Brain microvascular endothelial cell (primary cell): ENCODE results near the gene TMEM187.

Source experiments
- DNase-seq: peaks from one replicate; pipeline ENCODE4 v3.0.0-alpha.2; 2020
- H3K27ac ChIP-seq: fragments of 250-450 bp; sonication (Bioruptor Pico); 2 replicates; pipeline ENCODE4 v1.5.1; 2020; ENCODE audit warnings: mild to moderate bottlenecking, moderate library complexity
- H3K27me3 ChIP-seq: fragments of 250-450 bp; sonication (Bioruptor Pico); replicated peaks from 2 replicates; pipeline ENCODE4 v1.5.1; 2020; ENCODE audit warnings: mild to moderate bottlenecking
- H3K36me3 ChIP-seq: fragments of 250-450 bp; sonication (Bioruptor Pico); replicated peaks from 2 replicates; pipeline ENCODE4 v1.5.1; 2020; ENCODE audit warnings: mild to moderate bottlenecking
- H3K4me3 ChIP-seq: 2 replicates; pipeline ENCODE4 v1.5.1; 2011; ENCODE audit warnings: low read depth, mild to moderate bottlenecking, control low read depth, low read length, moderate library complexity
- CTCF ChIP-seq: IDR thresholded peaks from 2 replicates; pipeline ENCODE4 v1.5.1; 2011; ENCODE audit warnings: low read depth, mild to moderate bottlenecking, moderate library complexity, low read length, control low read depth, inconsistent platforms; ENCODE audit errors: missing control alignments
- in situ Hi-C: cut with HindIII; loops from 2 replicates; pipeline ENCODE4 v1.10.0; 2017; ENCODE audit warnings: low sequenced_read_pairs, low pct_ligation_motif_present

Gene TMEM187

GRCh38 chrX:154032653-154033052 is 60.1 kb downstream of the TMEM187 start:
- H3K27ac ChIP-seq = no peak overlapping the region
- in situ Hi-C loops = no loop called here
- DNase-seq = no peak
- no peaks in the 10 kb centered on the region for H3K27me3 ChIP-seq
- H3K36me3 ChIP-seq = no peaks in the 10 kb centered on the region
- TF ChIP-seq CTCF = no peak
- H3K4me3 ChIP-seq = no peak overlapping the region
